Fibroblast of upper back skin (primary cell): ENCODE results near the gene PCSK6.
A peak's percentile ranks its signal among the peaks of the same experiment; 100 is the strongest.
"Not testable (repeated sequence)": the region's sequence is repeated elsewhere in the genome, so short reads cannot be mapped to it uniquely, and the experiment has no call there.

Experiments used
- DNase-seq: peaks from one replicate; pipeline ENCODE4 v3.0.0-alpha.2; 2013

The PCSK6 gene

DNA sequence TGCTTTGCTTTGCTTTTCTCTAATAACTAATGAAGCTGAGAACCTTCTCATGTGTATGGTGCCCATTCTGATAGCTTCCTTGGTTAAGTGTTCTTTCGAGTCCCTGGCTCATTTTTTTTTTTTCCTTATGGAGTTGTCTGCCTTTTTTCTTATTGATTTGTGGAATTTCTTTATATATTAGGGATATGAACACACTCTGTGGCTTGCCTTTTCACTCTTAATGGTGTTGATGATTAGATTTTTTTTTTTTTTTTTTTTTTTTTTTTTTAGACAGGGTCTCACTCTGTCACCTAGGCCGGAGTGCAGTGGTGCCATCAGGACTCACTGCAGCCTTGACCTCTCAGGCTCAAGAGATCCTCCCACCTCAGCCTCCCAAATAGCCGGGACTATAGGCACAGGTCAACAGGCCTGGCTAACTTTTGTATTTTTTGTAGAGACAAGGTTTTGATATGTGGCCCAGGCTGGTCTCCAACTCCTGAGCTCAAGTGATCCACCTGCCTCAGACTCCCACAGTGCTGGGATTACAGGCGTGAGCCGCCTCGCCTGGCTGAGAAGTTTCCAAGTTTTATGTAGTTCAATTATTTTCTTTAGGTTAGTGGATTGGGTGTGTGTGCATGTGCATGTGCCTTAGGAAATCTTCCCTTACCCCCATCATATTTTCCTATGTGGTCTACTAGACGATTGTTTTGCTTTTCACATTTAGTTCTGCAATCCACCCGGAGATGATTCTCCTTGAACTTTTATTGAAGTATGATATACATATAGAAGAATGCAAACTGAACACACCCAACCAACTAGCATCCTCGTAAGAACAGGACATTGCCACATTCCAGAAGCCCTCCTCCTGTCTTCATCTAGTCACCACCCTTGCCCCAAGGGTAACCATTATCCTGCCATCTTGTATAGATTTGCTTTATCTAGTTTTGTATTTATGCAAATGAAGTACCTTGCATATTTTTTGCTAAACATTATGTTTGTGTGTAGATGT is 192.8 kb downstream of the PCSK6 start:
- DNase-seq = peak; percentile 25

DNA sequence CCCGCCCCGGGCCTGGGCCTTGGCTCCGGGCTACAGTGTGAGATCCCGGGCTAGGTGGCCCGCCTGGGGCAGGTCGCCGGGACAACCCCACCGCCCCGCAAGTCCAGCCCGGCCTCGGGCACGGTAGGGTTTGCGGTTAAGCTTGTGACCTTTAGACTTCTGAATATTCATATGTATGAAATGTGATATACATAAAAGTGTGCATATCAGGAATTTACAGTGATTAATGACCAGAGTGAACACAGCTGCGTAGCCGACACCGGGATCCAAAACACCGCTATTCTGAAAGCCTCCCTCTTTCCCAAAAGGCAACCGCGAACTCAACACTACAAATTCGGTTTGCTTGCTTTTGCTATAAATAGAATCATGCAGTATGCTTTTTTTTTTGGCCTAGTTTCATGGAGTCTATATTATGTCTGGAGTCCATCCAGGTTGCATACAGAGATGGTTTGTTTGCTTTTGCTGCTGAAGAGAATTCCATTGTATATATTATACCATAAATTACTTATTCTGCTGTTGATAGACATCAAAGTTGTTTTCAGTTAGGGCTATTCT is 193.8 kb downstream of the PCSK6 start:
- DNase-seq = peak; percentile 73

GRCh38 chr15:101294731-101295606 is 194.5 kb downstream of the PCSK6 start, which contains the start of gene SNRPA1:
SNRPA1 (minus strand) TSS chr15:101295248; CDS start chr15:101295178, 70 bp downstream.
- DNase-seq = peak; percentile 94

DNA sequence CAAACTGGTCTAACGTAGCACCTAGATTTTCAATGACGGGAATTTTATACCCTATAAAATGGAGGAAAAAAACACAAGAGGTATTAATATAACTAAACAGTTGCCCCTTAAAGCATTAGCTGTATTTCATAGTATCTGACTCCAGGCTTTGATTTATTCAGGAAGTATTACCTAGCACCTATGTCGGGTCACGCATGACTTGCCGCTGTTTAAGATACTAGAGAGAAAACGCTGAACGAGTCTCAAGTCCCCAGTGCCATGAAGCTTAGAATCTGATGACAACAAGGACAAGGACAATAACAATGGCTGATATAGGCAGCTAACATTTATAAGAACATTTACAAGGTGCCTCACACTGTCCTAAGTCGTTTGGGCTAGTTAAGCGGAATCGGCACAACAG is 196.4 kb downstream of the PCSK6 start:
- no peak for DNase-seq

DNA sequence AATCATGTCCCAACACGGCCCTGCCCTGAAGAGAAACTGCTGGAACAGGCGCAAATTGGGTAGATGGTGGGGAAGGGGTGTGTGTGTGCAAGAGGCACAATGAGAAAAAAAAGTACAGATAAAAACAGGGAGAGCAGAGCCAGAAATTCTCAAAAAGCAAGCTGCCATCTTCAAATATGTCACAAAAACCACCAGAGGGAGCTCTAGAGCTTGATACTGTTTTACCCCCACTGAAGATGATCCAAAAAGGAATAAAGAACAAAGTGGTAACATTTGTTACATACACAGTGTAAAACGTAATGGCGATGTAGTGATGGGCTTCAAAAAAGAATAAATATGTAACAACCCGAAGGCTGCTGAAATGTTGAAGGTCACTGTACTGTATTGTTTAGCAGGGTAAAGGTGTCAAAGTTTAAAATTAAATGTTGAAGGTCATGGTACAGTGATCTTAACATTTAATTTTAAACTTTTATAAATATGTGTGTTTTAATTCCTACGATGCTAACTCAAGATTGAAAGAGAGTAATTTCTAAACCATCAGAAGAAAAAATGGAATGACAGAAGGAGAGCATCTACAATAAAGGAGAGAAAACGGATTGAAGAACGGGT is 200.5 kb downstream of the PCSK6 start:
- peak; percentile 50 for DNase-seq

GRCh38 chr15:101287342-101287741 is 202.2 kb downstream of the PCSK6 start:
- not testable (repeated sequence) for DNase-seq

DNA sequence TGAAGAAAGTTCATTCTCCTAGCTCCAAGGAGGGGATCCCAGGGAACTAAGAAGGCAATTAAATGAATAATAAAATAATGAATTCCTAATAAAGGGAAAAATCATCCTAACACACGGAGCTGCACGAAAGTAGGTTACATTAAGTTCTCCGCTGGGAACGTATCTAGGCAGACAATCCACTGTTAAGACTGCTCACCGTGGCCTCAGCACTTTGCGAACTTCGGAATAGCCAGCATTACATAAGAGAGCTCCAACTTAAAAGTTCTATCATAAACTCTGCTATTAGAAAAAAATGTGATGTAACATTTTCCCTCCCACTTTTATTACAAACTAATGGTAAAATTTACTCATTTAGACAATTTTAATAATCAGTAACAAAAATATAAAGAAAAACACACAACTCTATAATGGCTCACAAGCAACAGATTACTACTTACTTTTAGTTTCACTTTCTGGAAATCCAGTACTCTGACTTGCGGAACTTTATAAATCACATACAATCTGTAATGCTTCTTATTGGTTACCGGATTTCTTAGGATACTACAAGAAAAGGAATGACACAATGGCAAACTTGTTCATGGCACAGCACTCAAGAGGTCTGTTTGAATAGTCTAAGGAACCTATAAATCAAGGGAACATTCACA is 202.9 kb downstream of the PCSK6 start:
- no peak for DNase-seq

- no peak for DNase-seq
Observed at GRCh38 chr15:101283931-101284330, 205.6 kb downstream of the PCSK6 start.

- no peak for DNase-seq
Observed at GRCh38 chr15:101280007-101280406, 209.5 kb downstream of the PCSK6 start.

- no peak for DNase-seq
Observed at GRCh38 chr15:101277943-101278564, 211.5 kb downstream of the PCSK6 start.

DNA sequence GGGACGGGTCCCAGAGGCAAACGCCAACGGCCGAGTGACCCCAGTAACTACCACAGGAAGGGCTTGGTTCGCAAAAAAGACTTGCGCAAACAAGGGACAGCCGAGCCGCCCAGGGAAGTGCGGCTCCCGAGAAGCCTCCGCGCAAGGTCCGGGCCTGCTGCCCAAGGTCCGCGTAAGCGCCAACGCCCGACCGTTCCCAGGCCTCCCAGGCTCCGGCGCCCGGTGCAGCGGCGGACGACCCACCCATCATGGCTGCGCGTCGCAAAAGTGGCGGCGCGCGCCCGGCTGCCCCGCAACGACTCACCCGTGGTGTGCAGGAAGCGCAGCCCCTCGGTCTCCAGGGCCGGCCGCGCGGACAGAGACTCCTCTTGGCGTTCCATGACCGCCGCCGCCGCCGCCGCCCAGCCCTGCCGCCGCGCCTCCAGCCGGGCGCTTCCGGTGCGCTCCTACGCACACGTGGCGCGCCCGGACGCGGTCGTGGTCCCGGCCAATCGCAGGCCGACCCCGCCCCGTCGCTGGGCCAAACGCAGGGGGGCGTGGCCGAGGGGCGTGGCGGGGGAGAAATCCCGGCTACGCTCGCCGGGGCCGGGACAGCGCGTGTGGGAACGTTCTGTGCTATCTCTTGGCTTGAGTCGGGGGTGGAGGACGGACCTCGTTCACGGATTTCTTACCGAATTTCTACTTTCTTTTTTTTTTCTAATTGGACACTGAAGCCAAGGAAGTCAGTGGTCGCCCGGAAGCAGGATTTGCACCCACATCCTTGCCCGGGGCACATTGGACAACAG is 212.3 kb downstream of the PCSK6 start, which contains the start of gene SELENOS:
Gene SELENOS (minus strand): TSS at position 448 of the 785 bp plus-strand sequence. CDS start 68 bp downstream, at position 380.
- peak; percentile 88 for DNase-seq

GRCh38 chr15:101276501-101277037 is 212.9 kb downstream of the PCSK6 start:
- no peak for DNase-seq

GRCh38 chr15:101275018-101275417 is 214.5 kb downstream of the PCSK6 start:
- DNase-seq = no peak

GRCh38 chr15:101273534-101273933 is 216.0 kb downstream of the PCSK6 start:
- no peak for DNase-seq

DNA sequence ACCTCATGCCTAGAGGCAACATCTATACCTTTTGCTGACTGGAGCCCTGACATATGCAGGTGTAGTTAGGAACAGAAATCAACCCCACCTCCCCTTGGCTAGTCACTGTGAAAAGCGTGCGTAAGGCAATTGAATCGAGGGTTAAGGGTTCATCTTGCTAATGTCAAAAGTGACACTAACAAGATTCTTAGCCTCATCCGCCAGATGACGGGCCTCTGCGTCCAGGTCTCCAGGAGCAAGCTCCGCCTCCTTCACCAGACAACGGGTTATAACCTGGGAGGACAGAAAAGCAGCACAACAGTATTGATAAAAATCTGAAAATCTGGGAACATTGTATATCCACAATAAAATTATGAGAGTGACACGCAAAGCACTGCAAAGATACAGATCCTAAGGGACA is 216.9 kb downstream of the PCSK6 start:
- no peak for DNase-seq

DNA sequence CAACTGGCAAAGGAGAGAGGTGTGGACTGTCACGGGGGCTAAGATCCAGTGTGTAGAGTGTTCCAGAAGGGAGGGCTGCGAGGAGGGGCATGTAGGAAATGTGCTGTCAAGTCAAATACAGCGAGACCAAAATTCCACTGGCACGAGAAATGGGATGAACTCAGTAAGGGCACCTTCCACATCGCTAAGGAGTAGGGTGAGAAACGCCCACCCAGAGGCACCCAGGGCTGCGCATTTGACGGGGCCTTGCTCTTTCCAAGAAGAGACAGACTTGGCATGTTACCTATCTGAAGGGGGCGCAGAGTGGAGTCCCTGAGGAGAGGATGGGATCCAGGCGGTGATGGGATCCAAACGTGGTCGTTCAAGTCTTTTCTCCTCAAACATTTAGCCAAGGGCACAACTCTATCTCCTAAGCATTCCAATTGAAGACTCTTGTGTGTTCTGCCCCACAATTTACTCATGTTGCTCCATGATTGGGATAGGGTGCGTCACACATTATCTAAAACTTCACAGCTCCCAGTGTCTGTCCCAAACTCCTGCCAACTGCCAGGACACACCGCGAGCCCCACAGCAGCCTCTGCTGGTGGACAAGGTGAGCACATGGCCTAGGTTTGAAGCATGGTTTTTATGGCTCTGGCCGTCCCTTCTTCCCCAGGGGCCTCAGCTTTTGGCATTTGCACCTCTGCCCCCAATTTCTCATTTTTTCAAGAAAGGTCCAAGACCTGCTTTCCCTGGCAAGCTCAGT is 219.9 kb downstream of the PCSK6 start:
- no peak for DNase-seq

GRCh38 chr15:101267320-101268104 is 222.0 kb downstream of the PCSK6 start:
- peak; percentile 75 for DNase-seq

- no peak for DNase-seq
Observed at GRCh38 chr15:101266787-101267186, 222.7 kb downstream of the PCSK6 start.

- DNase-seq = peak; percentile 86
Observed at GRCh38 chr15:101266034-101266433, 223.5 kb downstream of the PCSK6 start.
